NT2/D1 (cell line): Measurements from ENCODE around the gene CACNA1D.

Experiments
- SUZ12 ChIP-seq: IDR thresholded peaks from 2 replicates; pipeline ENCODE4 v1.6.1; 2011; ENCODE audit not compliant: insufficient read length, insufficient read depth; ENCODE audit errors: extremely low read depth
- YY1 ChIP-seq: IDR thresholded peaks from 2 replicates; pipeline ENCODE4 v1.6.1; 2011; ENCODE audit not compliant: insufficient read length, insufficient read depth
- ZNF274 ChIP-seq: IDR thresholded peaks from 2 replicates; pipeline ENCODE4 v1.6.1; 2011; ENCODE audit warnings: mild to moderate bottlenecking, low read depth, low read length

- TF ChIP-seq YY1 (no peak), ZNF274 (no peak), SUZ12 (no peak)
Measured at GRCh38 chr3:53808496-53808895, 314.1 kb downstream of the CACNA1D start.
